Suprapubic skin (tissue), 4 donors: Measurements from ENCODE around the gene ERICH3.

Experiments used
- CTCF ChIP-seq, 2 donors: fragments of 200-600 bp in 1 of 2; fragments of 450-650 bp in 1 of 2; sonication (generic) in 1 of 2; IDR thresholded peaks; one replicate each; pipeline ENCODE4 v1.5.1; 2016 to 2019; ENCODE audit warnings: antibody characterized with exemption in 2 of 2, mild to moderate bottlenecking in 1 of 2, moderate library complexity in 1 of 2
- EP300 ChIP-seq: sonication (generic); formaldehyde crosslinking; IDR thresholded peaks from one replicate; pipeline ENCODE4 v1.6.1; 2017; ENCODE audit warnings: antibody characterized with exemption
- POLR2A ChIP-seq, 2 donors: fragments of 450-650 bp; IDR thresholded peaks; one replicate each; pipeline ENCODE4 v1.6.1; 2017; ENCODE audit warnings: antibody characterized with exemption in 2 of 2, mild to moderate bottlenecking in 2 of 2, moderate library complexity in 2 of 2
- POLR2AphosphoS5 ChIP-seq, 3 donors: sonication (generic); formaldehyde crosslinking; IDR thresholded peaks; one replicate each; pipeline ENCODE4 v1.6.1; 2017; ENCODE audit warnings: antibody characterized with exemption in 3 of 3

GRCh38 chr1:74610961-74611360 lies 62.6 kb downstream of the ERICH3 start:
- TF ChIP-seq POLR2AphosphoS5 (IDR thresholded peaks at IDR 0.05) (no peak), POLR2A (IDR thresholded peaks at IDR 0.05) (no peak), CTCF (IDR thresholded peaks at IDR 0.05) (no peak), EP300 (no peak)
